Diencephalon (tissue), 1 donor: Measurements from ENCODE around the gene OPN1MW3. TPM values are rescaled to one million over a fixed set of nuclear protein-coding genes. Genes with fewer than 3 reads are reported as not detected.

Experiments
- total RNA-seq: library from RNA; depleted of rRNA; stranded (reverse); fragments of >200 nt; gene quantifications from one replicate; pipeline ENCODE4 v1.2.3, GENCODE V29; 2014

OPN1MW3 gene
- total RNA-seq, result not detected

GRCh38 chrX:154257282-154257681 is at the start of gene OPN1MW3:
Gene OPN1MW3, plus strand, starts transcription at chrX:154257582. Its CDS starts 38 bp downstream, at chrX:154257620.

GRCh38 chrX:154219456-154219855 is 37.9 kb upstream of the OPN1MW3 start, which contains the start of gene OPN1MW2:
Gene OPN1MW2, plus strand, starts transcription at chrX:154219756. Its CDS starts 60 bp downstream, at chrX:154219816.

GRCh38 chrX:154294791-154295574 is 37.6 kb downstream of the OPN1MW3 start, which contains the start of gene TEX28:
Gene TEX28, minus strand, starts transcription at chrX:154295124. Its CDS starts 3,007 bp downstream, at chrX:154292117.

GRCh38 chrX:154295664-154296310 is 38.4 kb downstream of the OPN1MW3 start, which contains the start of gene TKTL1:
Gene TKTL1, plus strand, starts transcription at chrX:154295795. Its CDS starts 65 bp downstream, at chrX:154295860.

Other genes starting within 250 kb of the OPN1MW3 start
- 10.8 TPM for gene IRAK1, start 237.7 kb upstream of the OPN1MW3 start, total RNA-seq
- 33.0 TPM for gene MECP2, start 159.9 kb upstream of the OPN1MW3 start, total RNA-seq
- gene OPN1LW, start 113.3 kb upstream of the OPN1MW3 start, total RNA-seq, result not detected
- gene OPN1MW, start 75.0 kb upstream of the OPN1MW3 start, total RNA-seq, result not detected
- not detected for gene OPN1MW2, start 37.8 kb upstream of the OPN1MW3 start, total RNA-seq
- gene TEX28, start 37.5 kb downstream of the OPN1MW3 start, total RNA-seq, result not detected
- gene TKTL1, start 38.2 kb downstream of the OPN1MW3 start, total RNA-seq, result 0.69 TPM
- gene FLNA, start 117.1 kb downstream of the OPN1MW3 start, total RNA-seq, result 93.4 TPM
- 35.8 TPM for gene EMD, start 121.7 kb downstream of the OPN1MW3 start, total RNA-seq
- gene RPL10, start 140.8 kb downstream of the OPN1MW3 start, total RNA-seq, result 1,254 TPM
- gene DNASE1L1, start 151.7 kb downstream of the OPN1MW3 start, total RNA-seq, result 10.6 TPM
- gene TAFAZZIN, start 154.0 kb downstream of the OPN1MW3 start, total RNA-seq, result 12.0 TPM
- gene ATP6AP1, start 171.1 kb downstream of the OPN1MW3 start, total RNA-seq, result 83.0 TPM
- gene GDI1, start 179.6 kb downstream of the OPN1MW3 start, total RNA-seq, result 289 TPM
- gene FAM50A, start 186.6 kb downstream of the OPN1MW3 start, total RNA-seq, result 26.1 TPM
- 20.5 TPM for gene PLXNA3, start 200.7 kb downstream of the OPN1MW3 start, total RNA-seq
- 16.1 TPM for gene LAGE3, start 221.7 kb downstream of the OPN1MW3 start, total RNA-seq
- gene UBL4A, start 229.0 kb downstream of the OPN1MW3 start, total RNA-seq, result 35.1 TPM
- 3.5 TPM for gene SLC10A3, start 233.0 kb downstream of the OPN1MW3 start, total RNA-seq